Mammary epithelial cell (primary cell): ENCODE measurements around the gene DNAJC27.

Source experiments
- CTCF ChIP-seq, 2 donors: IDR thresholded peaks in 1 of 2; conservative IDR thresholded peaks in 1 of 2; 2 replicates each; pipeline ENCODE4 v1.5.1; 2011 to 2012; ENCODE audit warnings: inconsistent platforms in 2 of 2, low read length in 2 of 2, mild to moderate bottlenecking in 2 of 2, control low read depth in 1 of 2, low read depth in 1 of 2; ENCODE audit not compliant: insufficient read depth in 1 of 2; ENCODE audit errors: extremely low read depth in 1 of 2
- EZH2 ChIP-seq: IDR thresholded peaks from 2 replicates; pipeline ENCODE4 v1.6.1; 2012; ENCODE audit warnings: low read length, inconsistent platforms, borderline replicate concordance

- TF ChIP-seq CTCF (conservative IDR thresholded peaks at IDR 0.05 in 1 of 2, IDR thresholded peaks at IDR 0.05 in 1 of 2; ENCODE audit: extremely low read depth in 1 of 2, insufficient read depth in 1 of 2, low read depth in 1 of 2, low read length in 2 of 2) (no peak), EZH2 (no peak)
Observed at GRCh38 chr2:24985511-24985910, 13.8 kb upstream of the DNAJC27 start.
